GM12892 (cell line): ENCODE measurements around the gene CEACAM16.

ENCODE experiments used
- POLR2A ChIP-seq: IDR thresholded peaks from 2 replicates; pipeline ENCODE4 v1.6.1; 2011; ENCODE audit warnings: low read depth, low read length, control low read depth
- POLR2AphosphoS5 ChIP-seq: IDR thresholded peaks from 2 replicates; pipeline ENCODE4 v1.6.1; 2011; ENCODE audit warnings: low read depth, low read length, control low read depth
- TAF1 ChIP-seq: IDR thresholded peaks from 2 replicates; pipeline ENCODE4 v1.6.1; 2011; ENCODE audit warnings: low read depth, mild to moderate bottlenecking, control low read depth, low read length, borderline replicate concordance

DNA sequence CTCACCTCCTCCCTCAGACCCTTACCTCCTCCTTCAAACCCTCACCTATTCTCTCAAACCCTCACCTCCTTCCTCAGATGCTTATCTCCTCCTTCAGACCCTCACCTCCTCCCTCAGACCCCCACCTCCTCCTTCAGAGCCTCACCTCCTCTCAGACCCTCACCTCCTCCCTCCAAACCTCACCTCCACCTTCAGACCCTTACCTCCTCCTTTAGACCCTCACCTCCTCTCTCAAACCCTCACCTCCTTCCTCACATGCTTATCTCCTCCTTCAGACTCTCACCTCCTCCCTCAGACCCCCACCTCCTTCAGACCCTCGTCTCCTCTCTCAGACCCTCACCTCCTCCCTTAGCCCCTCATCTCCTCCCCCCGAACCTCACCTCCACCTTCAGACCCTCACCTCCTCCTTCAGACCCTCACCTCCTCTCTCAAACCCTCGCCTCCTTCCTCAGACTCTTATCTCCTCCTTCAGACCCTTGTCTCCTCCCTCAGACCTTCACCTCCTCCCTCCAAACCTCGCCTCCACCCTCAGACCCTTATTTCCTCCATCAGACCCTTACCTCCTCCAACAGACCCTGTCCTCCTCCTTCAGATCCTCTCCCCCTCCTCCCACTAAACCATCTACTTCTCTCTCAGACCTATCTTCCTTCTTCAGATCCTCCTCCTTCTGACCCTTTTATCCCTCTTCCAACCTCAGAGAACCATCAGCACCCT lies 47.1 kb downstream of the CEACAM16 start:
- TF ChIP-seq POLR2A (no peak), POLR2AphosphoS5 (no peak), TAF1 (no peak)
